ENCODE measurements around the gene TTLL6. TPM values are rescaled to one million over a fixed set of nuclear protein-coding genes. Genes with fewer than 3 reads are reported as not detected.
"Not testable (repeated sequence)": the region's sequence is repeated elsewhere in the genome, so short reads cannot be mapped to it uniquely, and the experiment has no call there.

The TTLL6 gene

DNA sequence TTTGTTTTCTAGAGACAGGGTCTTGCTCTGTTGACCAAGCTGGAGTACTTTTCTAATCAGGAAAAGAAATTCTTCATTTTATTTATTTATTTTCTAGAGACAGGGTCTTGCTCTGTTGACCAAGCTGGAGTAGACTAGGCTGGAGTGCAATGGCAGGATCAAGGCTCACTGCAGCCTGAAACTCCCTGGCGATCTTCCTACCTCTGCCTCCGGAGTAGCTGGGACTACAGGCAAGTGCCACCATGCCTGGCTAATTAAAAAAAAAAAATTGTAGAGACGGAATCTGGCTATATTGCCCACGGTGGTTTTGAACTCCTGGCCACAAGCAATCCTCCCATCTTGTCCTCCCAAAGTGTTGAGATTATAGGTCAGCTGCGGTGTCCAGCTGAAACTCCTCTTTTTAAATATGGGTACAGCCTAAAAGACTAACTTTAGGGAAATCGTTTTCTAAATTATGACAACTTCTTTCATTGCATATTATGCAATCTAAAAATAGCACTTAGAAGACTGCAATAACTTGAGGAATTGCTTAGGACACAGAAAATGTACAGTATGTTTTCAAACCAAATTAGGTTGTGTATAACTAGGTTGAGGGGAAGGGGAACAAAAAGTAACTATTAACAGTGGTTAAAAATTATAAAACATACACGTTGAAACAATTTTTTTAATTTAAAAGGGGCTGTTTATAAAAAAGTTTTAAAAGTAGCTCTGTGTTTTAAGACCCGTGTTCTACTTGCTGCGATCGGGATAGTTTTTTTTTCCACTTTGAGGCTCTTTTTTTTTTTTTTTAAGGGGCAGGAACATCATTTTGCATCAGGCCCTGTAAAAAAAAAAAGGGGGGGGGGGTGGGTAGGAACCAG lies 99.4 kb downstream of the TTLL6 start:
- H3K4me3 ChIP-seq (replicated peaks; ENCODE audit: insufficient read depth, low read length), result no peak overlapping the region
- DNase-seq (ENCODE audit: low read depth in 1 of 2, low spot score in 1 of 2), result no peak
- H3K27ac ChIP-seq (replicated peaks), result no peak overlapping the region
- TF ChIP-seq, protein P1, sequence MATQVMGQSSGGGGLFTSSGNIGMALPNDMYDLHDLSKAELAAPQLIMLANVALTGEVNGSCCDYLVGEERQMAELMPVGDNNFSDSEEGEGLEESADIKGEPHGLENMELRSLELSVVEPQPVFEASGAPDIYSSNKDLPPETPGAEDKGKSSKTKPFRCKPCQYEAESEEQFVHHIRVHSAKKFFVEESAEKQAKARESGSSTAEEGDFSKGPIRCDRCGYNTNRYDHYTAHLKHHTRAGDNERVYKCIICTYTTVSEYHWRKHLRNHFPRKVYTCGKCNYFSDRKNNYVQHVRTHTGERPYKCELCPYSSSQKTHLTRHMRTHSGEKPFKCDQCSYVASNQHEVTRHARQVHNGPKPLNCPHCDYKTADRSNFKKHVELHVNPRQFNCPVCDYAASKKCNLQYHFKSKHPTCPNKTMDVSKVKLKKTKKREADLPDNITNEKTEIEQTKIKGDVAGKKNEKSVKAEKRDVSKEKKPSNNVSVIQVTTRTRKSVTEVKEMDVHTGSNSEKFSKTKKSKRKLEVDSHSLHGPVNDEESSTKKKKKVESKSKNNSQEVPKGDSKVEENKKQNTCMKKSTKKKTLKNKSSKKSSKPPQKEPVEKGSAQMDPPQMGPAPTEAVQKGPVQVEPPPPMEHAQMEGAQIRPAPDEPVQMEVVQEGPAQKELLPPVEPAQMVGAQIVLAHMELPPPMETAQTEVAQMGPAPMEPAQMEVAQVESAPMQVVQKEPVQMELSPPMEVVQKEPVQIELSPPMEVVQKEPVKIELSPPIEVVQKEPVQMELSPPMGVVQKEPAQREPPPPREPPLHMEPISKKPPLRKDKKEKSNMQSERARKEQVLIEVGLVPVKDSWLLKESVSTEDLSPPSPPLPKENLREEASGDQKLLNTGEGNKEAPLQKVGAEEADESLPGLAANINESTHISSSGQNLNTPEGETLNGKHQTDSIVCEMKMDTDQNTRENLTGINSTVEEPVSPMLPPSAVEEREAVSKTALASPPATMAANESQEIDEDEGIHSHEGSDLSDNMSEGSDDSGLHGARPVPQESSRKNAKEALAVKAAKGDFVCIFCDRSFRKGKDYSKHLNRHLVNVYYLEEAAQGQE (IDR thresholded peaks at IDR 0.05; ENCODE audit: insufficient replicate concordance, low read depth), result no peak
- TF ChIP-seq, protein P2, sequence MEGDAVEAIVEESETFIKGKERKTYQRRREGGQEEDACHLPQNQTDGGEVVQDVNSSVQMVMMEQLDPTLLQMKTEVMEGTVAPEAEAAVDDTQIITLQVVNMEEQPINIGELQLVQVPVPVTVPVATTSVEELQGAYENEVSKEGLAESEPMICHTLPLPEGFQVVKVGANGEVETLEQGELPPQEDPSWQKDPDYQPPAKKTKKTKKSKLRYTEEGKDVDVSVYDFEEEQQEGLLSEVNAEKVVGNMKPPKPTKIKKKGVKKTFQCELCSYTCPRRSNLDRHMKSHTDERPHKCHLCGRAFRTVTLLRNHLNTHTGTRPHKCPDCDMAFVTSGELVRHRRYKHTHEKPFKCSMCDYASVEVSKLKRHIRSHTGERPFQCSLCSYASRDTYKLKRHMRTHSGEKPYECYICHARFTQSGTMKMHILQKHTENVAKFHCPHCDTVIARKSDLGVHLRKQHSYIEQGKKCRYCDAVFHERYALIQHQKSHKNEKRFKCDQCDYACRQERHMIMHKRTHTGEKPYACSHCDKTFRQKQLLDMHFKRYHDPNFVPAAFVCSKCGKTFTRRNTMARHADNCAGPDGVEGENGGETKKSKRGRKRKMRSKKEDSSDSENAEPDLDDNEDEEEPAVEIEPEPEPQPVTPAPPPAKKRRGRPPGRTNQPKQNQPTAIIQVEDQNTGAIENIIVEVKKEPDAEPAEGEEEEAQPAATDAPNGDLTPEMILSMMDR (IDR thresholded peaks at IDR 0.05; ENCODE audit: insufficient read depth, low read length), result no peak
- no peak for TF ChIP-seq GABPA (IDR thresholded peaks at IDR 0.05; ENCODE audit: low read depth)
- TF ChIP-seq POLR2AphosphoS5 (IDR thresholded peaks at IDR 0.05; ENCODE audit: low read depth), result no peak
- TF ChIP-seq SPI1 (IDR thresholded peaks at IDR 0.05; ENCODE audit: borderline replicate concordance, low read depth), result no peak
- peaks cover 60% of the 10 kb centered on the region for H3K27me3 ChIP-seq (ENCODE audit: insufficient read depth, poor library complexity, severe bottlenecking)

DNA sequence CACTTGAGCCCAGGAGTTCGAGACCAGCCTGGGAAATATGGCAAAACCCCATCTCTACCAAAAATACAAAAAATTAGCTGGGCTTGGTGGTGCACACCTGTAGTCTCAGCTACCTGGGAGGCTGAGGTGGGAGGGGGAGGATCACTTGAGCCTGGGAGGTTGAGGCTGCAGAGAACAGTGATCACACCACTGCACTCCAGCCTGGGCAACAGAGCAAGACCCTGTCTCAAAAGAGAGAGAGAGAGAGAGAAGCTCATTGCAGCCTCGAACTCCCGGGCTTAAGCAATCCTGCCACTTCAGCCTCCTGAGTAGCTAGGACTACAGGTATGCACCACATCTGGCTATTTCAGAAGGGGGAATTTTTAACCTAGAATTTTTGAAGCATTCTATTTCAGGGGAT lies 100.5 kb downstream of the TTLL6 start:
- H3K27ac ChIP-seq (replicated peaks); DNase-seq (ENCODE audit: low read depth in 1 of 2, low spot score in 1 of 2); H3K4me3 ChIP-seq (replicated peaks; ENCODE audit: insufficient read depth, low read length): not testable (repeated sequence)
- H3K27me3 ChIP-seq (ENCODE audit: insufficient read depth, poor library complexity, severe bottlenecking), result peaks cover 50% of the 10 kb centered on the region

DNA sequence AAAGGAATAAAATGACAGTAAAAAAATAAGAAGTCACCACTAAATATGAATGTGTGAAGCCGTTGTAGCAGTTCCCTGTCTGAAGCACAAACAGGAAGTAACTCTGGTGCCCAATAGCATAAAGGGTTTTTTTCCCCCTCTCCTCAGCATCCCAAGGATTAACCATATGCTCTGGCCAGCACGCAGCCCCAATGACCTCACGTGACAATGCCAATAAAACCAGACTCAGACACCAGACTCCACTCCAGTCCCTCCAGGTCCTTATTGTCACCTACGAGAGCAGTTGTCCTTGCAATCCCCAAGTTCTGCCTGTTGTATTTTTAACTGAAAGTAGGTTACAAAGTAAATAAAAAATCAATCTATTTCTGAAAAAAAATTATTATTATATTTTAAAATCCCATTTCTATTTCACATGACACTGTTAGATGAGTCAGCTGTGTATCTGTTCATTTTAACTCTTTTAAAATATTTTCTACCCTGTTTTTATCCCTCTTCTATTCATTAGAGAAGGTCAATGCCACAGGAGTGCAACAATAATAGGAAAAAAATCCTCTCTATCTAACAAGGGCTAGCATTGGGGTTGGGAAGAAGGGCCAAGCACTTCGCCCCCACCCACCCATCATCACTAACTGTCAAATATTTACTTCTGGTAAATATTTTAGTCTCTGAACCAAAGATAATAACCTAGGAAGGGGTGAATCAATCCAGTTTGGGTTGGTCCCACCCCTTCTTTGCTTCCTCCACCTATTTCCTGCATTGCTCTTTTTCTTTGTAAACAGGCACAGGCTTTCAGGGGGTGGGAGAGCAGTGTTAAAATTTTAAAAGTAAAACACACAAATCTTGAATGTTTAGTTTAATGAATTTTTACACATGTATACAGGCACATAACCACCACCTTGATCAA lies 101.3 kb downstream of the TTLL6 start:
- TF ChIP-seq GABPA (IDR thresholded peaks at IDR 0.05; ENCODE audit: low read depth) (no peak), SPI1 (IDR thresholded peaks at IDR 0.05; ENCODE audit: borderline replicate concordance, low read depth) (no peak), POLR2AphosphoS5 (IDR thresholded peaks at IDR 0.05; ENCODE audit: low read depth) (no peak)
- TF ChIP-seq, protein P2 (IDR thresholded peaks at IDR 0.05; ENCODE audit: insufficient read depth, low read length), result no peak
- TF ChIP-seq, protein P1 (IDR thresholded peaks at IDR 0.05; ENCODE audit: insufficient replicate concordance, low read depth), result no peak
- H3K27me3 ChIP-seq (ENCODE audit: insufficient read depth, poor library complexity, severe bottlenecking), result peaks cover 45% of the 10 kb centered on the region
- DNase-seq (ENCODE audit: low read depth in 1 of 2, low spot score in 1 of 2), result no peak
- no peak overlapping the region for H3K27ac ChIP-seq (replicated peaks)
- no peak overlapping the region for H3K4me3 ChIP-seq (replicated peaks; ENCODE audit: insufficient read depth, low read length)

Small RNA genes lying within 50 kb of the gene (microRNA-seq; reads per million reads assigned to microRNA genes)
- gene MIR3185, result not detected

Measured in HL-60 (cell line).